ENCODE measurements around the gene HBP1.

HBP1 gene

DNA sequence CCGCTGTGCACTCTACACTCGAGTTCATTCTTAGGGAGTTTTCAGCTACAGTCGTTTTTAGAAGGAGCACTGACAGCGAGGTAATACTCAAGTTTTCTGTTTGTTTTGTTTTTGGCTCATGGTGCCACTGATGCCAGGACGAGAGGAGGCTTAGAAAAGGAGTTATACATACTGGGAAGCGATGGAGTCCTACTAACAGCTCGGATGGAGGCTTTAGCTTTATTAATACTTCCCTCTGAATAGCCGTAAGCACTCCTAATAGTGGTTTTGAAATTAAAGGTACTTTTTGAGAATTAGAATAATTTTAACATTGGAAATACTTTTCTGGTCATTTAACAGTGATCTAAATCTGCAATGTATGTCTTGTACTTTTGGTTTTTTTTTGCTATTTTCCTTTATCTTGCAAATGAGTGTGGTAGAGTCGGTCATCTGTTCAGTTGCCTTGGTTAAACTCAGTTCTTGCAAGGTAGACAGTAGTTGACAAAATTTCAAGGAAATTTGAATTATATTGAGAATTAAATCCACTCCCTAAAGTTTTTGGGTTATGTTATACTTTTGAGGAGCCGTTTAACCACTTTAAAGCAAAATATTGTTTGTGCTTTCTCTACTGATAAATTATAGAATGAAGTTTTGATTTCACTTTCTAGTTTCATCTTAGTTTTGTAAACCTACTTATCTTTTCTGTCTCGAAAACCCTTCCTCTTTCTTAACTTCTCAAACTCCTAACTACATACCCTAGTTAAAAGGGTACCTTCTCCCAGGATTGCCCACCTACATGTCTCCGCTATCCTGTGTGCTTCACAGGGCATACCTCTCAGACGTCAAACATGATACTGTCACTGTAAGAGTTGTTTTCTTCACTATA is 1.5 kb downstream of the HBP1 start:
- TF ChIP-seq CTCF (IDR thresholded peaks at IDR 0.05; ENCODE audit: low read depth, low read length) (no peak), MYC (IDR thresholded peaks at IDR 0.05; ENCODE audit: low read depth, low read length) (no peak), MAX (IDR thresholded peaks at IDR 0.05; ENCODE audit: low read depth, low read length) (no peak), POLR2A (IDR thresholded peaks at IDR 0.05; ENCODE audit: extremely low read depth, insufficient read length) (no peak)
- DNase-seq (ENCODE audit: low read depth): peak; percentile 24
- peak overlapping the region; percentile 85 for H3K4me3 ChIP-seq (ENCODE audit: low read depth, low read length)

- H3K4me3 ChIP-seq (ENCODE audit: low read depth, low read length): no peak overlapping the region
- TF ChIP-seq MAX (IDR thresholded peaks at IDR 0.05; ENCODE audit: low read depth, low read length) (no peak), POLR2A (IDR thresholded peaks at IDR 0.05; ENCODE audit: extremely low read depth, insufficient read length) (no peak), MYC (IDR thresholded peaks at IDR 0.05; ENCODE audit: low read depth, low read length) (no peak), CTCF (IDR thresholded peaks at IDR 0.05; ENCODE audit: low read depth, low read length) (no peak)
- no peak for DNase-seq (ENCODE audit: low read depth)
Measured at GRCh38 chr7:107171496-107171895, 2.7 kb downstream of the HBP1 start.

DNA sequence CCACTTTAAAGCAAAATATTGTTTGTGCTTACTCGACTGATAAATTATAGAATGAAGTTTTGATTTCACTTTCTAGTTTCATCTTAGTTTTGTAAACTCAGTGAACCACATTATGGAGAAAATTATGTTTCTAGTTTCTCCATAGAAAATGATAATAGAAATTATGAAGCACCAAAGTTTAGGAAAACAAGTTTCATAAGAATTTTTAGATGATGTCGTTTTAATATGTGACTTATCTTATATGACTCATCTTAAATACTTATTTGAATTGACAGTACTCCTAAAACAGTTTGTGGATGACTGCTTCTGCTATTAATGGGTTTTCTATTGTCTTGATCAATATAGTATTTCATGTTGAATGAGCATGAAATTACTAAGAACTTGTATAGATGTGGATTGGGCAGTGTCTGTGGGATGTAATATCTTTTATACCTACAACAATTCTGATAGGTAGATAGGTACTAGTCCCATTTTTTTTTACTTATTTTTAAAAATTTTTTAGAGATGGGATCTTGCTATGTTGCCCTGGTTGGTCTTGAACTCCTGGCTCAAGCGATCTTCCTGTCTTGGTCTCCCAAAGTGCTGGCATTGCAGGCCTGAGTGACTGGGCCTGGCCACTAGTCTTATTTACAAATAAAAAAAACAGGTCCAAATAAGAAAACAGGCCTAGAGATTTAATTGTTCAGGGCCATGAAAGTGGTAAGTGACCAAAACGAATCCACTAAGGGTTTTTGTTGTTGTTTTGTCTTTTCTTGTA is 3.7 kb downstream of the HBP1 start:
- DNase-seq (ENCODE audit: low read depth): no peak
- no peak overlapping the region for H3K4me3 ChIP-seq (ENCODE audit: low read depth, low read length)
- TF ChIP-seq MYC (IDR thresholded peaks at IDR 0.05; ENCODE audit: low read depth, low read length): no peak
- no peak for TF ChIP-seq POLR2A (IDR thresholded peaks at IDR 0.05; ENCODE audit: extremely low read depth, insufficient read length)
- no peak for TF ChIP-seq MAX (IDR thresholded peaks at IDR 0.05; ENCODE audit: low read depth, low read length)
- TF ChIP-seq CTCF (IDR thresholded peaks at IDR 0.05; ENCODE audit: low read depth, low read length): no peak

GRCh38 chr7:107173191-107173590 is 4.4 kb downstream of the HBP1 start:
- no peak overlapping the region for H3K4me3 ChIP-seq (ENCODE audit: low read depth, low read length)
- no peak for DNase-seq (ENCODE audit: low read depth)
- TF ChIP-seq MYC (IDR thresholded peaks at IDR 0.05; ENCODE audit: low read depth, low read length) (no peak), POLR2A (IDR thresholded peaks at IDR 0.05; ENCODE audit: extremely low read depth, insufficient read length) (no peak), MAX (IDR thresholded peaks at IDR 0.05; ENCODE audit: low read depth, low read length) (no peak), CTCF (IDR thresholded peaks at IDR 0.05; ENCODE audit: low read depth, low read length) (no peak)

- TF ChIP-seq CTCF (IDR thresholded peaks at IDR 0.05; ENCODE audit: low read depth, low read length): no peak
- TF ChIP-seq POLR2A (IDR thresholded peaks at IDR 0.05; ENCODE audit: extremely low read depth, insufficient read length): no peak
- TF ChIP-seq MYC (IDR thresholded peaks at IDR 0.05; ENCODE audit: low read depth, low read length): no peak
- TF ChIP-seq MAX (IDR thresholded peaks at IDR 0.05; ENCODE audit: low read depth, low read length): no peak
- no peak for DNase-seq (ENCODE audit: low read depth)
- H3K4me3 ChIP-seq (ENCODE audit: low read depth, low read length): no peak overlapping the region
Measured at GRCh38 chr7:107173691-107174406, 5.0 kb downstream of the HBP1 start.

Measured in NB4 (cell line).